K562 (cell line): ENCODE data around the gene LIN28B. TPM values are rescaled to one million over a fixed set of nuclear protein-coding genes. Genes with fewer than 3 reads are reported as not detected.

ENCODE experiments used
- ATAC-seq: fragments of 200-7000 bp; cut with Tn5 transposase; 3 replicates; pipeline ENCODE4 v1.9.1; 2020; ENCODE audit warnings: moderate library complexity
- BruUV-seq: library from RNA; stranded (reverse); fragments of 400-500 nt; replicated peaks from 2 replicates; lab custom pipeline; 2021; lab: Mats Ljungman, UMichigan
- CTCF ChIA-PET: fragments of 300-600 bp; formaldehyde crosslinking; extraction: SDS; loops from one replicate; lab custom pipeline; 2021; ENCODE audit warnings: low intra/inter-chr PET ratio; lab: Yijun Ruan, JAX
- POLR2A ChIA-PET: fragments of 300-600, 350-650 bp; sonication (Branson Sonifier 250); formaldehyde crosslinking; extraction: SDS; loops from one replicate; lab custom pipeline; 2021; ENCODE audit warnings: antibody characterized with exemption, inconsistent platforms; lab: Yijun Ruan, JAX
- DNase-seq, 4 experiments: peaks; one replicate each; pipeline versions ENCODE4 v3.0.0 to v3.0.0-alpha.2; 2011 to 2018; ENCODE audit warnings: low spot score in 3 of 4, mixed read lengths in 3 of 4; ENCODE audit errors: extremely low read depth in 1 of 4
- FAIRE-seq: peaks from 2 replicates; lab custom pipeline; 2011; peaks lifted over from hg19 to GRCh38; lab: Jason Lieb, UNC
- H2AFZ ChIP-seq: 2 replicates; pipeline ENCODE4 v1.6.0; 2011; ENCODE audit warnings: low read depth, low read length, control low read depth, inconsistent platforms
- H3K27ac ChIP-seq: fragments of 200-600 bp; 3 replicates; pipeline ENCODE4 v1.8.0; 2011; ENCODE audit warnings: low read depth, mild to moderate bottlenecking, control low read depth, inconsistent platforms, low read length, moderate library complexity, mixed read lengths; ENCODE audit errors: extremely low read depth
- H3K27me3 ChIP-seq, 2 experiments: fragments of 300-600 bp in 1 of 2; 2 replicates in 1 of 2; 3 replicates in 1 of 2; pipeline versions ENCODE4 v1.6.0 to v1.8.0; 2011; ENCODE audit warnings: inconsistent platforms in 2 of 2, low read length in 2 of 2, mild to moderate bottlenecking in 1 of 2, mixed read lengths in 1 of 2, moderate library complexity in 1 of 2; ENCODE audit not compliant: control insufficient read depth in 2 of 2, insufficient read depth in 2 of 2
- H3K36me3 ChIP-seq: fragments of 300-600 bp; 3 replicates; pipeline ENCODE4 v1.8.0; 2011; ENCODE audit warnings: mild to moderate bottlenecking, low read length, inconsistent platforms; ENCODE audit not compliant: control insufficient read depth, insufficient read depth
- H3K4me1 ChIP-seq, 2 experiments: fragments of 200-600 bp in 1 of 2; replicated peaks in 1 of 2; 2 replicates in 1 of 2; 3 replicates in 1 of 2; pipeline versions ENCODE4 v1.5.1 to v1.8.0; 2011; ENCODE audit warnings: inconsistent platforms in 2 of 2, low read length in 2 of 2, mild to moderate bottlenecking in 1 of 2, mixed read lengths in 1 of 2, moderate library complexity in 1 of 2; ENCODE audit not compliant: control insufficient read depth in 2 of 2, insufficient read depth in 2 of 2
- H3K4me2 ChIP-seq: 2 replicates; pipeline ENCODE4 v1.6.1; 2011; ENCODE audit warnings: low read length, control low read depth, inconsistent platforms, mixed read lengths; ENCODE audit not compliant: insufficient read depth
- H3K4me3 ChIP-seq: fragments of 200-600 bp; sonication (generic), shearing (Covaris generic); 2 replicates; pipeline ENCODE4 v1.5.1; 2016; ENCODE audit warnings: control low read depth, inconsistent platforms
- H3K79me2 ChIP-seq: fragments of 200-600 bp; 3 replicates; pipeline ENCODE4 v1.8.0; 2011; ENCODE audit warnings: low read length, inconsistent platforms; ENCODE audit not compliant: control insufficient read depth, insufficient read depth
- H3K9ac ChIP-seq, 2 experiments: 2 replicates each; pipeline versions ENCODE4 v1.6.0 to v1.6.1; 2011; ENCODE audit warnings: low read depth in 2 of 2, low read length in 2 of 2, control low read depth in 1 of 2, inconsistent platforms in 1 of 2, mild to moderate bottlenecking in 1 of 2, mixed read lengths in 1 of 2; ENCODE audit not compliant: insufficient read depth in 1 of 2
- H3K9me1 ChIP-seq: one replicate; pipeline ENCODE4 v1.6.0; 2011; ENCODE audit warnings: inconsistent platforms, mild to moderate bottlenecking, low read length, moderate library complexity; ENCODE audit not compliant: control insufficient read depth, insufficient read depth
- H3K9me3 ChIP-seq: replicated peaks from 2 replicates; pipeline ENCODE4 v1.5.1; 2011; ENCODE audit warnings: low read depth, low read length, inconsistent platforms; ENCODE audit not compliant: control insufficient read depth, insufficient read depth
- H4K20me1 ChIP-seq: replicated peaks from 2 replicates; pipeline ENCODE4 v1.6.1; 2011; ENCODE audit warnings: low read length, inconsistent platforms, mixed read lengths; ENCODE audit not compliant: control insufficient read depth, insufficient read depth
- CBX3 ChIP-seq, 2 experiments: IDR thresholded peaks; 1 replicate in 1 of 2; 2 replicates in 1 of 2; pipeline ENCODE4 v1.6.1; 2012; ENCODE audit warnings: inconsistent platforms in 2 of 2, low read length in 2 of 2, borderline replicate concordance in 1 of 2, control low read depth in 1 of 2
- DACH1 ChIP-seq: fragments of 450-650 bp; IDR thresholded peaks from 2 replicates; pipeline ENCODE4 v1.6.1; 2018; ENCODE audit not compliant: partially characterized antibody
- EP400 ChIP-seq: fragments of 450-650 bp; IDR thresholded peaks from 2 replicates; pipeline ENCODE4 v1.6.1; 2017; ENCODE audit warnings: antibody characterized with exemption, mild to moderate bottlenecking, moderate library complexity
- FOSL1 ChIP-seq: fragments of 200-800 bp; sonication (Bioruptor generic); conservative IDR thresholded peaks from 2 replicates; pipeline ENCODE4 v1.6.1; 2016; ENCODE audit warnings: missing genetic modification characterization, missing compliant biosample characterization
- KAT8 ChIP-seq: fragments of 450-650 bp; IDR thresholded peaks from 2 replicates; pipeline ENCODE4 v1.6.1; 2016; ENCODE audit warnings: low read depth, mild to moderate bottlenecking
- NFE2 ChIP-seq: IDR thresholded peaks from 2 replicates; pipeline ENCODE4 v1.6.1; 2014; ENCODE audit warnings: antibody characterized with exemption, low read depth
- TRIM24 ChIP-seq, 2 experiments: fragments of 450-650 bp; IDR thresholded peaks; 2 replicates each; pipeline ENCODE4 v1.6.1; 2016
- WHSC1 ChIP-seq: IDR thresholded peaks from one replicate; pipeline ENCODE4 v1.6.1; 2012; ENCODE audit warnings: low read length, control low read depth, inconsistent platforms
- ZBTB11 ChIP-seq, 3 experiments: fragments of 200-800 bp in 1 of 3; fragments of 250-450 bp in 1 of 3; fragments of 450-650 bp in 1 of 3; sonication (Bioruptor Pico) in 1 of 3; sonication (Bioruptor generic) in 1 of 3; formaldehyde crosslinking in 1 of 3; IDR thresholded peaks; 2 replicates each; pipeline versions ENCODE4 v1.6.1 to v1.8.0; 2016 to 2022; ENCODE audit warnings: mild to moderate bottlenecking in 2 of 3, missing genetic modification characterization in 2 of 3, missing compliant biosample characterization in 1 of 3, moderate library complexity in 1 of 3
- ZNF408 ChIP-seq: fragments of 250-450 bp; sonication (Bioruptor Pico); IDR thresholded peaks from 2 replicates; pipeline ENCODE4 v1.4.0; 2020; ENCODE audit warnings: low read depth, mild to moderate bottlenecking, moderate library complexity
- ZNF668 ChIP-seq: fragments of 250-450 bp; sonication (Bioruptor Pico); IDR thresholded peaks from 2 replicates; pipeline ENCODE4 v1.8.0; 2022; ENCODE audit warnings: mild to moderate bottlenecking, inconsistent platforms
- WGBS: fragments of 100-300 bp; shearing (Covaris generic); methylation state at CpG from one replicate; pipeline ENCODE4 v1.1.6; 2016; ENCODE audit warnings: low coverage, mixed read lengths; ENCODE audit not compliant: insufficient coverage; ENCODE audit errors: missing lambda C conversion rate; 5-methylcytosine and 5-hydroxymethylcytosine counted together
- in situ Hi-C: fragments of 300-500 bp; cut with MboI; formaldehyde crosslinking; loops from 4 replicates; pipeline ENCODE4 v1.15.0; 2018; ENCODE audit warnings: inconsistent platforms, mixed read lengths
- intact Hi-C: fragments of 100-400 bp; cut with micrococcal nuclease; formaldehyde crosslinking; loops from 2 replicates; pipeline ENCODE4 v1.14.2; 2022
- polyA plus RNA-seq, 8 experiments: library from polyadenylated mRNA; depleted of rRNA in 4 of 8; stranded (reverse) in 5 of 8; unstranded in 3 of 8; fragments of >200 nt; fragmentation: Nextera tagmentation in 2 of 8; fragmentation: Illumina TruSeq in 1 of 8; extraction: Ambion mirVana in 2 of 8; extraction: Trizol in 1 of 8; gene quantifications; 2 replicates each; pipeline versions ENCODE4 v1.2.1 to v1.2.3, GENCODE V29; 2011 to 2014; ENCODE audit warnings: inconsistent platforms in 1 of 8, missing spikeins in 1 of 8
- total RNA-seq, 7 experiments: library from RNA; depleted of rRNA in 6 of 7; stranded (reverse); fragments of >200 nt in 6 of 7; fragmentation: Illumina TruSeq in 2 of 7; extraction: Trizol in 2 of 7; gene quantifications; 2 replicates each; pipeline versions ENCODE4 v1.2.1 to v1.2.3, GENCODE V29; 2011 to 2021; ENCODE audit warnings: low replicate concordance in 1 of 7

The LIN28B gene
- total and polyA plus RNA-seq, 9 of the 15 experiments (the other 6 are each of a cell fraction or from before 2014, with no cell fraction given) = 20.9 to 77.3 (median 42.1) TPM

GRCh38 chr6:104941729-104942091, 15.2 kb upstream of the LIN28B start (continued):
- TF ChIP-seq NFE2 (no peak), EP400 (peak; percentile 38), TRIM24 (IDR thresholded peaks at IDR 0.05) (0 out of 4 replicates have a peak, but pooled peaks of 1 of the 2 experiments have one; percentile 7), ZBTB11 (CRISPR knock-in tag; IDR thresholded peaks at IDR 0.05) (peak in 1 of 3 experiments; percentile 85; a peak in 2 of 6 replicates), ZNF408 (CRISPR knock-in tag) (no peak), ZNF668 (CRISPR knock-in tag) (no peak), WHSC1 (no peak)
- TF ChIP-seq, all 486 proteins: peak for 15

- Histone ChIP-seq H3K9me1 (no peaks in the 10 kb centered on the region), H3K79me2 (no peaks in the 10 kb centered on the region), H3K4me2 (no peak overlapping the region), H2AFZ (no peak overlapping the region), H3K9ac (no peak overlapping the region), H3K9me3 (peaks cover 3% of the 10 kb centered on the region; the same call in 1 of the 2 replicates), H3K27ac (no peak overlapping the region), H3K36me3 (no peaks in the 10 kb centered on the region), H3K4me3 (no peak overlapping the region), H3K27me3 (no peaks in the 10 kb centered on the region), H4K20me1 (no peaks in the 10 kb centered on the region), H3K4me1 (peaks cover 0 to 10% of the 10 kb centered on the region in 2 experiments; a peak in 2 of 5 replicates)
- DNase-seq (peak; percentile 19 to 69 (median 32)), ATAC-seq (peak; percentile 76), FAIRE-seq (peak; percentile 61)
- in situ Hi-C loops (loop anchor here (5.0 kb wide), 1 partner anchor 134 kb away; no protein-coding TSS in a partner anchor), intact Hi-C loops (loop anchor here (5.0 kb wide), 1 partner anchor 54 kb away; no protein-coding TSS in a partner anchor)
- BruUV-seq = no TSS peak
- POLR2A ChIA-PET = no interaction called here
- WGBS = 11% methylated on average over 3 of the region's 3 CpGs
- CTCF ChIA-PET = interaction anchor here (3.7 kb wide), 1 partner anchor 133 kb away, joined by 43 read pairs; no protein-coding TSS in a partner anchor
- 0 out of 3 replicates have a peak, but pooled peaks of 1 of the 2 experiments have one; percentile 49 for TF ChIP-seq CBX3 (IDR thresholded peaks at IDR 0.05; ENCODE audit: borderline replicate concordance in 1 of 2, low read length in 2 of 2)
- no peak for TF ChIP-seq FOSL1 (tag)
- TF ChIP-seq DACH1 = no peak
- no peak for TF ChIP-seq KAT8
Observed at GRCh38 chr6:104943781-104944180, 13.1 kb upstream of the LIN28B start.
